Mesendoderm (in vitro differentiated cells): ENCODE results near the gene USP7.

Experiments used
- DNase-seq: peaks from one replicate; pipeline ENCODE4 v3.0.0; 2013
- H2AK5ac ChIP-seq: 2 replicates; pipeline ENCODE4 v1.6.1; 2013; ENCODE audit warnings: low read length, inconsistent platforms
- H2BK120ac ChIP-seq: 2 replicates; pipeline ENCODE4 v1.6.1; 2013; ENCODE audit warnings: low read depth, mild to moderate bottlenecking, low read length, moderate library complexity, mixed read lengths
- H2BK15ac ChIP-seq: replicated peaks from 2 replicates; pipeline ENCODE4 v1.6.1; 2013; ENCODE audit warnings: low read depth, mild to moderate bottlenecking, moderate library complexity
- H2BK5ac ChIP-seq: 2 replicates; pipeline ENCODE4 v1.6.1; 2013; ENCODE audit warnings: low read length, inconsistent platforms
- H3K18ac ChIP-seq: 2 replicates; pipeline ENCODE4 v1.6.1; 2013; ENCODE audit warnings: mild to moderate bottlenecking, low read length, mixed read lengths
- H3K23ac ChIP-seq: one replicate; pipeline ENCODE4 v1.6.1; 2013; ENCODE audit warnings: low read length
- H3K27ac ChIP-seq: 2 replicates; pipeline ENCODE4 v1.5.1; 2013; ENCODE audit warnings: low read depth, mild to moderate bottlenecking, inconsistent platforms, low read length, moderate library complexity
- H3K27me3 ChIP-seq: 2 replicates; pipeline ENCODE4 v1.6.1; 2013; ENCODE audit warnings: low read length, control low read depth, mild to moderate bottlenecking, inconsistent platforms; ENCODE audit not compliant: insufficient read depth, poor library complexity
- H3K36me3 ChIP-seq: 2 replicates; pipeline ENCODE4 v1.6.1; 2013; ENCODE audit warnings: low read length, inconsistent platforms; ENCODE audit not compliant: control insufficient read depth, insufficient read depth
- H3K4ac ChIP-seq: one replicate; pipeline ENCODE4 v1.6.1; 2013; ENCODE audit warnings: low read depth, mild to moderate bottlenecking, low read length, moderate library complexity
- H3K4me1 ChIP-seq: 2 replicates; pipeline ENCODE4 v1.6.1; 2013; ENCODE audit warnings: low read depth, low read length, inconsistent platforms; ENCODE audit not compliant: control insufficient read depth
- H3K4me2 ChIP-seq: 2 replicates; pipeline ENCODE4 v1.6.1; 2013; ENCODE audit warnings: low read length
- H3K4me3 ChIP-seq: 2 replicates; pipeline ENCODE4 v1.5.1; 2013; ENCODE audit warnings: mild to moderate bottlenecking, low read length
- H3K56ac ChIP-seq: one replicate; pipeline ENCODE4 v1.6.1; 2013; ENCODE audit warnings: low read length
- H3K79me1 ChIP-seq: 2 replicates; pipeline ENCODE4 v1.6.1; 2013; ENCODE audit warnings: low read length, inconsistent platforms
- H3K79me2 ChIP-seq: 2 replicates; pipeline ENCODE4 v1.6.1; 2013; ENCODE audit warnings: mild to moderate bottlenecking, low read length; ENCODE audit not compliant: control insufficient read depth, insufficient read depth
- H3K9ac ChIP-seq: 2 replicates; pipeline ENCODE4 v1.6.1; 2013; ENCODE audit warnings: low read length, inconsistent platforms
- H4K5ac ChIP-seq: one replicate; pipeline ENCODE4 v1.6.1; 2013; ENCODE audit warnings: low read length
- H4K8ac ChIP-seq: one replicate; pipeline ENCODE4 v1.6.1; 2013; ENCODE audit warnings: low read depth, mild to moderate bottlenecking, control low read depth, low read length, moderate library complexity
- WGBS: extraction: QIAGEN DNeasy Blood & Tissue Kit; methylation state at CpG from one replicate; pipeline ENCODE4 v1.1.7; 2013; ENCODE audit warnings: low lambda C conversion rate, missing lambda C conversion rate; ENCODE audit not compliant: insufficient coverage; ENCODE audit errors: extremely low coverage; 5-methylcytosine and 5-hydroxymethylcytosine counted together

USP7 gene

GRCh38 chr16:8899709-8900317, 63.9 kb downstream of the USP7 start:
- Histone ChIP-seq H3K79me2 (no peaks in the 10 kb centered on the region), H2BK5ac (no peak overlapping the region), H2BK120ac (no peak overlapping the region), H3K4me1 (no peaks in the 10 kb centered on the region), H2AK5ac (no peak overlapping the region), H3K4me3 (no peak overlapping the region), H3K18ac (no peak overlapping the region), H3K27me3 (no peaks in the 10 kb centered on the region), H3K4me2 (no peak overlapping the region), H3K79me1 (no peaks in the 10 kb centered on the region), H3K36me3 (peaks cover 43% of the 10 kb centered on the region), H4K8ac (no peak overlapping the region), H2BK15ac (no peak overlapping the region), H3K23ac (no peak overlapping the region), H4K5ac (no peak overlapping the region), H3K27ac (no peak overlapping the region), H3K4ac (no peak overlapping the region), H3K56ac (no peak overlapping the region), H3K9ac (no peak overlapping the region)
- peak; percentile 35 for DNase-seq
- no CpG with 5 or more reads among the region's 9 CpGs for WGBS

- no peak overlapping the region for H2BK5ac ChIP-seq
- H3K36me3 ChIP-seq: peaks cover 45% of the 10 kb centered on the region
- H3K79me2 ChIP-seq: no peaks in the 10 kb centered on the region
- WGBS: no CpG with 5 or more reads among the region's 3 CpGs
- H2AK5ac ChIP-seq: no peak overlapping the region
- H4K5ac ChIP-seq: no peak overlapping the region
- H3K27ac ChIP-seq: no peak overlapping the region
- H3K9ac ChIP-seq: no peak overlapping the region
- no peak overlapping the region for H3K18ac ChIP-seq
- no peak overlapping the region for H2BK15ac ChIP-seq
- no peaks in the 10 kb centered on the region for H3K4me1 ChIP-seq
- no peak for DNase-seq
- H4K8ac ChIP-seq: no peak overlapping the region
- no peak overlapping the region for H3K56ac ChIP-seq
- no peaks in the 10 kb centered on the region for H3K27me3 ChIP-seq
- H2BK120ac ChIP-seq: no peak overlapping the region
- no peak overlapping the region for H3K4me3 ChIP-seq
- H3K23ac ChIP-seq: no peak overlapping the region
- H3K4me2 ChIP-seq: no peak overlapping the region
- H3K4ac ChIP-seq: no peak overlapping the region
- no peaks in the 10 kb centered on the region for H3K79me1 ChIP-seq
Measured at GRCh38 chr16:8898660-8899318, 64.9 kb downstream of the USP7 start.

GRCh38 chr16:8894736-8895334, 68.9 kb downstream of the USP7 start:
- no peak overlapping the region for H2BK120ac ChIP-seq
- no peaks in the 10 kb centered on the region for H3K4me1 ChIP-seq
- H4K8ac ChIP-seq: no peak overlapping the region
- H3K23ac ChIP-seq: no peak overlapping the region
- H3K79me1 ChIP-seq: no peaks in the 10 kb centered on the region
- no peak for DNase-seq
- no peak overlapping the region for H2BK5ac ChIP-seq
- no peak overlapping the region for H3K4me3 ChIP-seq
- no peak overlapping the region for H3K18ac ChIP-seq
- no peak overlapping the region for H3K4me2 ChIP-seq
- H3K27me3 ChIP-seq: no peaks in the 10 kb centered on the region
- no peak overlapping the region for H3K9ac ChIP-seq
- H2AK5ac ChIP-seq: no peak overlapping the region
- no peak overlapping the region for H3K4ac ChIP-seq
- H3K27ac ChIP-seq: no peak overlapping the region
- no peak overlapping the region for H2BK15ac ChIP-seq
- H3K36me3 ChIP-seq: peaks cover 45% of the 10 kb centered on the region
- H4K5ac ChIP-seq: no peak overlapping the region
- WGBS: no CpG with 5 or more reads among the region's 21 CpGs
- H3K79me2 ChIP-seq: no peaks in the 10 kb centered on the region
- no peak overlapping the region for H3K56ac ChIP-seq

- H3K79me1 ChIP-seq: no peaks in the 10 kb centered on the region
- no peaks in the 10 kb centered on the region for H3K27me3 ChIP-seq
- H2AK5ac ChIP-seq: no peak overlapping the region
- H3K27ac ChIP-seq: no peak overlapping the region
- H3K9ac ChIP-seq: no peak overlapping the region
- no CpG with 5 or more reads among the region's 14 CpGs for WGBS
- no peak overlapping the region for H4K8ac ChIP-seq
- no peak for DNase-seq
- no peak overlapping the region for H3K18ac ChIP-seq
- H3K23ac ChIP-seq: no peak overlapping the region
- no peak overlapping the region for H4K5ac ChIP-seq
- H3K4me2 ChIP-seq: no peak overlapping the region
- no peaks in the 10 kb centered on the region for H3K4me1 ChIP-seq
- no peak overlapping the region for H2BK120ac ChIP-seq
- H3K4ac ChIP-seq: no peak overlapping the region
- no peak overlapping the region for H3K4me3 ChIP-seq
- H3K56ac ChIP-seq: no peak overlapping the region
- no peak overlapping the region for H2BK5ac ChIP-seq
- H3K36me3 ChIP-seq: peaks cover 43% of the 10 kb centered on the region
- H3K79me2 ChIP-seq: no peaks in the 10 kb centered on the region
- H2BK15ac ChIP-seq: no peak overlapping the region
Measured at GRCh38 chr16:8893976-8894690, 69.6 kb downstream of the USP7 start.

GRCh38 chr16:8893426-8893825, 70.3 kb downstream of the USP7 start:
- H3K23ac ChIP-seq: no peak overlapping the region
- H3K36me3 ChIP-seq: peaks cover 43% of the 10 kb centered on the region
- no peak overlapping the region for H3K4ac ChIP-seq
- H3K27ac ChIP-seq: no peak overlapping the region
- no peak overlapping the region for H3K4me3 ChIP-seq
- H3K4me1 ChIP-seq: no peaks in the 10 kb centered on the region
- H3K79me2 ChIP-seq: no peaks in the 10 kb centered on the region
- no CpG with 5 or more reads among the region's 9 CpGs for WGBS
- H2BK15ac ChIP-seq: no peak overlapping the region
- no peak overlapping the region for H2BK5ac ChIP-seq
- no peak overlapping the region for H2BK120ac ChIP-seq
- no peak overlapping the region for H4K8ac ChIP-seq
- no peak overlapping the region for H3K4me2 ChIP-seq
- no peak overlapping the region for H3K56ac ChIP-seq
- no peak overlapping the region for H3K18ac ChIP-seq
- DNase-seq: no peak
- H2AK5ac ChIP-seq: no peak overlapping the region
- H3K79me1 ChIP-seq: no peaks in the 10 kb centered on the region
- H3K9ac ChIP-seq: no peak overlapping the region
- no peaks in the 10 kb centered on the region for H3K27me3 ChIP-seq
- H4K5ac ChIP-seq: no peak overlapping the region
